ENCODE results near the gene DMRTA2. TPM values are rescaled to one million over a fixed set of nuclear protein-coding genes. Genes with fewer than 3 reads are reported as not detected.

DMRTA2 gene
- total RNA-seq, 4 donors from 2014 or later, result not detected

DNA sequence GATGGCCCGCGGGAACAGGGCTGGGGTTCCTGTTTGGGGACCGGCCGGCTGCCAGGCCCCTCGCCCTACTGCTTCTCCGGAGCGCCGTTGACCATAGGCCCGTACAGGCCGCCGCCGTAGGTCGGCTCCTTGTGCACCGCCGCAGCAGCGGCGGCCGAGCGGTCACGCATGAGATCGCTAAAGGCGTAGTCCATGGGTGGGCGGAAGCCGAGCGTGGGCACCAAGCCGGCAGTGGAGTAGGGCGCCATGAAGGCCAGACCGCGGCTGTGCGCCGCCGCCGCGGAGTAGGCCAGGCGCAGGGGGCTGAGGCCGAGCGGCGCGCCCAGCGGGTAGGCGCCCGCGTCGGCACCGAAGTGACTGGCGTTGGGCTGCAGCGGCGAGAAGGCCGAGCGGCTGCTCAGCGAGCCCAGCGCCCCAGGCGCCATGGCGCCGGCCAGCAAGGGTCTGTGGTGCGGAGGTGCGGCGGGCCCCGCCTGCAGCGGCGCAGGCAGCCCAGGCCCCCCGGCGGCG, 4.6 kb downstream of the DMRTA2 start:
- Histone ChIP-seq H3K36me3 (no peaks in the 10 kb centered on the region), H3K4me1 (peaks cover 0 to 36% of the 10 kb centered on the region in 2 donors), H3K4me3 (no peak overlapping the region), H3K9me3 (no peaks in the 10 kb centered on the region), H3K27me3 (peaks cover 5 to 69% of the 10 kb centered on the region in 2 donors), H3K27ac (no peak overlapping the region)
- no peak for TF ChIP-seq POLR2A (IDR thresholded peaks at IDR 0.05)
- TF ChIP-seq, protein P1, sequence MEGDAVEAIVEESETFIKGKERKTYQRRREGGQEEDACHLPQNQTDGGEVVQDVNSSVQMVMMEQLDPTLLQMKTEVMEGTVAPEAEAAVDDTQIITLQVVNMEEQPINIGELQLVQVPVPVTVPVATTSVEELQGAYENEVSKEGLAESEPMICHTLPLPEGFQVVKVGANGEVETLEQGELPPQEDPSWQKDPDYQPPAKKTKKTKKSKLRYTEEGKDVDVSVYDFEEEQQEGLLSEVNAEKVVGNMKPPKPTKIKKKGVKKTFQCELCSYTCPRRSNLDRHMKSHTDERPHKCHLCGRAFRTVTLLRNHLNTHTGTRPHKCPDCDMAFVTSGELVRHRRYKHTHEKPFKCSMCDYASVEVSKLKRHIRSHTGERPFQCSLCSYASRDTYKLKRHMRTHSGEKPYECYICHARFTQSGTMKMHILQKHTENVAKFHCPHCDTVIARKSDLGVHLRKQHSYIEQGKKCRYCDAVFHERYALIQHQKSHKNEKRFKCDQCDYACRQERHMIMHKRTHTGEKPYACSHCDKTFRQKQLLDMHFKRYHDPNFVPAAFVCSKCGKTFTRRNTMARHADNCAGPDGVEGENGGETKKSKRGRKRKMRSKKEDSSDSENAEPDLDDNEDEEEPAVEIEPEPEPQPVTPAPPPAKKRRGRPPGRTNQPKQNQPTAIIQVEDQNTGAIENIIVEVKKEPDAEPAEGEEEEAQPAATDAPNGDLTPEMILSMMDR (IDR thresholded peaks at IDR 0.05), result no peak
- intact Hi-C loops (cut with DNase I; ENCODE audit: low total_unique reads), result no loop called here
- no peak for DNase-seq

DNA sequence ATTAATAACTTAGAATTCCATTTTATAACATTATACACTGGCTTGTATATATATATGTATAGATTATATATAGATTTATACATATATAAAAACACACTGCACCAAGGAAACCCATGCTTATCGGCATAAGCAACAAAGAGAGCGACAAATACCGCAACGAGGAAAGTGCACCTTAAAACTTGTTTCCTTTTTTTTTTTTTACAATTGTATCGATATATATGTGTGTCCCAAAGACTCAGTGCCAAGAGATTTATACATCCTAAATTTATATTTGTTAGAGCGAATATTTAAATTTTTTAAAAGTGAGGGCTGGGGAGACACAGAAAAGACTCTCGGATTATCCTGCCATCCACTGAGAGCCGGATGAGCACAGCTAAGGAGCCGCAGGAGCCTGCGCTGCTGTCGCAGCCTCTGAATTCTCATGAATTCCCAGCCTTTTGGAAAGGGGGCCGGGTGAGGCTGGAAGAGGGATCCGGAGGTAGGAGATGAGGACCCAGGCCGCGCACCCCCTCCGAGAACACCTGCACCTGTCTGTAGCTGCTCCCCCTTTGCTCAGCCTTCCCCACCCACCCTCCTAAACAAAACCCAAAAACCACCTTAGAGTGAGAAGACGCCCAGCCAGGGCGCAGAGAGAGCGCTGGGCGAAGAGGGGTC, 5.2 kb downstream of the DMRTA2 start:
- no peak for TF ChIP-seq POLR2A (IDR thresholded peaks at IDR 0.05)
- TF ChIP-seq, protein P1 (IDR thresholded peaks at IDR 0.05), result no peak
- Histone ChIP-seq H3K4me3 (no peak overlapping the region), H3K9me3 (no peaks in the 10 kb centered on the region), H3K4me1 (peaks cover 0 to 30% of the 10 kb centered on the region in 2 donors), H3K36me3 (no peaks in the 10 kb centered on the region), H3K27ac (no peak overlapping the region), H3K27me3 (peaks cover 5 to 63% of the 10 kb centered on the region in 2 donors)
- DNase-seq, result no peak
- intact Hi-C loops (cut with DNase I; ENCODE audit: low total_unique reads), result no loop called here

- Histone ChIP-seq H3K27me3 (peaks cover 5 to 58% of the 10 kb centered on the region in 2 donors), H3K36me3 (no peaks in the 10 kb centered on the region), H3K4me3 (no peak overlapping the region), H3K27ac (no peak overlapping the region), H3K9me3 (no peaks in the 10 kb centered on the region), H3K4me1 (peaks cover 0 to 26% of the 10 kb centered on the region in 2 donors)
- no peak for DNase-seq
- TF ChIP-seq, protein P1 (IDR thresholded peaks at IDR 0.05), result no peak
- TF ChIP-seq POLR2A (IDR thresholded peaks at IDR 0.05), result no peak
- intact Hi-C loops (cut with DNase I; ENCODE audit: low total_unique reads), result no loop called here
Observed at GRCh38 chr1:50417507-50417906, 5.7 kb downstream of the DMRTA2 start.

- DNase-seq, result no peak
- intact Hi-C loops (cut with DNase I; ENCODE audit: low total_unique reads), result no loop called here
- no peak overlapping the region for H3K27ac ChIP-seq
- peaks cover 0 to 26% of the 10 kb centered on the region in 2 donors for H3K4me1 ChIP-seq
- TF ChIP-seq, protein P1 (IDR thresholded peaks at IDR 0.05), result no peak
- no peak overlapping the region for H3K4me3 ChIP-seq
- no peaks in the 10 kb centered on the region for H3K9me3 ChIP-seq
- H3K36me3 ChIP-seq, result no peaks in the 10 kb centered on the region
- H3K27me3 ChIP-seq, result peaks cover 5 to 55% of the 10 kb centered on the region in 2 donors
Observed at GRCh38 chr1:50416553-50417453, 6.4 kb downstream of the DMRTA2 start.

- peaks cover 5 to 51% of the 10 kb centered on the region in 2 donors for H3K27me3 ChIP-seq
- no peaks in the 10 kb centered on the region for H3K9me3 ChIP-seq
- TF ChIP-seq, protein P1 (IDR thresholded peaks at IDR 0.05), result no peak
- TF ChIP-seq POLR2A (IDR thresholded peaks at IDR 0.05), result no peak
- H3K4me1 ChIP-seq, result peaks cover 0 to 24% of the 10 kb centered on the region in 2 donors
- no peak overlapping the region for H3K4me3 ChIP-seq
- no peak for DNase-seq
- no peak overlapping the region for H3K27ac ChIP-seq
- intact Hi-C loops (cut with DNase I; ENCODE audit: low total_unique reads), result no loop called here
- no peaks in the 10 kb centered on the region for H3K36me3 ChIP-seq
Observed at GRCh38 chr1:50416150-50416527, 7.1 kb downstream of the DMRTA2 start.
